A549 (cell line): ENCODE results near the gene PDLIM7.

Source experiments
- CBX2 ChIP-seq: fragments of 200-600 bp; sonication (generic); IDR thresholded peaks from 2 replicates; pipeline ENCODE4 v1.6.1; 2016; ENCODE audit warnings: low read depth, mild to moderate bottlenecking, borderline replicate concordance
- EP300 ChIP-seq, 2 experiments: fragments of >200 bp; sonication (Bioruptor Twin); formaldehyde crosslinking; IDR thresholded peaks; 2 replicates in 1 of 2; 3 replicates in 1 of 2; pipeline ENCODE4 v1.6.1; 2016 to 2017
- ESRRA ChIP-seq: fragments of 150-350 bp; IDR thresholded peaks from 2 replicates; pipeline ENCODE4 v1.6.1; 2014; ENCODE audit warnings: mild to moderate bottlenecking, low read length, borderline replicate concordance
- JUN ChIP-seq, 2 experiments: fragments of >200 bp; sonication (Bioruptor Twin); formaldehyde crosslinking; IDR thresholded peaks; 2 replicates in 1 of 2; 3 replicates in 1 of 2; pipeline ENCODE4 v1.6.1; 2016 to 2017
- MYC ChIP-seq: IDR thresholded peaks from 2 replicates; pipeline ENCODE4 v1.6.1; 2012; ENCODE audit warnings: mild to moderate bottlenecking, inconsistent platforms, low read length, improper control_type of control experiment, borderline replicate concordance
- POLR2A ChIP-seq: IDR thresholded peaks from 2 replicates; pipeline ENCODE4 v1.6.1; 2012; ENCODE audit warnings: mild to moderate bottlenecking, low read length
- RAD21 ChIP-seq, 2 experiments: fragments of >200 bp in 1 of 2; sonication (Bioruptor Twin) in 1 of 2; formaldehyde crosslinking in 1 of 2; IDR thresholded peaks in 1 of 2; conservative IDR thresholded peaks in 1 of 2; 2 replicates in 1 of 2; 3 replicates in 1 of 2; pipeline ENCODE4 v1.6.1; 2012 to 2018; ENCODE audit warnings: inconsistent platforms in 1 of 2
- RCOR1 ChIP-seq: fragments of 150-350 bp; IDR thresholded peaks from 2 replicates; pipeline ENCODE4 v1.6.1; 2014; ENCODE audit warnings: antibody characterized with exemption, low read length, low read depth
- SMC3 ChIP-seq: fragments of >200 bp; sonication (Bioruptor Twin); formaldehyde crosslinking; IDR thresholded peaks from 3 replicates; pipeline ENCODE4 v1.6.1; 2018; ENCODE audit warnings: inconsistent platforms
- TF ChIP-seq, protein P1 (sequence below): fragments of 150-350 bp; IDR thresholded peaks from 2 replicates; pipeline ENCODE4 v1.6.1; 2014; ENCODE audit warnings: low read depth, mild to moderate bottlenecking, low read length
- TF ChIP-seq, protein P2 (sequence below): fragments of 200-600 bp; sonication (generic); IDR thresholded peaks from 2 replicates; pipeline ENCODE4 v1.6.1; 2016; ENCODE audit warnings: antibody characterized with exemption, mild to moderate bottlenecking, moderate library complexity
- TF ChIP-seq, protein P3 (sequence below): fragments of >200 bp; sonication (Bioruptor Twin); formaldehyde crosslinking; IDR thresholded peaks from 3 replicates; pipeline ENCODE4 v1.5.1; 2016
- TF ChIP-seq, protein P4 (sequence below): fragments of >200 bp; sonication (Bioruptor Twin); formaldehyde crosslinking; IDR thresholded peaks from 3 replicates; pipeline ENCODE4 v1.6.1; 2016

DNA sequence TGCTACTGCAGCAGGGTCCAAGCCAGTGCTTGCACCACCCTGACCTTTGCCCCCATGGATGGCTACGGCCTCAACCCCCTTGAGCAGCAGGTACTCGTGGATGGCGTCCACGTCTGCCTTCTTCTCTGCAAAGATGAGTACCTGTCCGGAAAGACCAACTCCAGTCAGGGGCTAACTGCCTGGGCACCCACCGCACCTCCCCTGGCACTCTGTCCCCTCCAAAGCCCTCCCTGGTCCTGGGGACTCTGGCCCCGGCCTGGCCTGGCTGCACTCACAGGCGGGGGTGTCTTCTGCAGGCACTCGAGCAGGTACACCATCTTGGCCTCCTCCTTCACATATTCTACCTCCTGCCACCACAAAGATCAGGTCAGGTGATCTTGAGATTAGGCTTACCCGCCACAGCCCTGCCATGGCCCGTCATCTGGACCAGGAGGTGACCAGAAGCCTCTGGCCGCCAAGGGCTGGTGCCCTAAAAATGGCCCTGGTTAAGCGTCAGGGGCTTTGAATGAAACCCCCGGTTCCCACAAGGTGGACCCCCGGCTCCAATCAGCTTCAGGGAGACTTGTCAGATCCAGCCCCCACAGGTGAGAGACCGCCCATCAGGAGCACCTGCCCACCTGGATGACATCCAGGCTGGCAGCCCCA, 15.5 kb upstream of the PDLIM7 start:
- TF ChIP-seq, protein P1, sequence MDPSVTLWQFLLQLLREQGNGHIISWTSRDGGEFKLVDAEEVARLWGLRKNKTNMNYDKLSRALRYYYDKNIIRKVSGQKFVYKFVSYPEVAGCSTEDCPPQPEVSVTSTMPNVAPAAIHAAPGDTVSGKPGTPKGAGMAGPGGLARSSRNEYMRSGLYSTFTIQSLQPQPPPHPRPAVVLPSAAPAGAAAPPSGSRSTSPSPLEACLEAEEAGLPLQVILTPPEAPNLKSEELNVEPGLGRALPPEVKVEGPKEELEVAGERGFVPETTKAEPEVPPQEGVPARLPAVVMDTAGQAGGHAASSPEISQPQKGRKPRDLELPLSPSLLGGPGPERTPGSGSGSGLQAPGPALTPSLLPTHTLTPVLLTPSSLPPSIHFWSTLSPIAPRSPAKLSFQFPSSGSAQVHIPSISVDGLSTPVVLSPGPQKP = no peak
- TF ChIP-seq POLR2A (no peak), EP300 (IDR thresholded peaks at IDR 0.05) (no peak), ESRRA (no peak), RAD21 (conservative IDR thresholded peaks at IDR 0.05 in 1 of 2, IDR thresholded peaks at IDR 0.05 in 1 of 2) (no peak), CBX2 (no peak), MYC (no peak), SMC3 (no peak), JUN (IDR thresholded peaks at IDR 0.05) (no peak), RCOR1 (no peak)
- TF ChIP-seq, protein P2, sequence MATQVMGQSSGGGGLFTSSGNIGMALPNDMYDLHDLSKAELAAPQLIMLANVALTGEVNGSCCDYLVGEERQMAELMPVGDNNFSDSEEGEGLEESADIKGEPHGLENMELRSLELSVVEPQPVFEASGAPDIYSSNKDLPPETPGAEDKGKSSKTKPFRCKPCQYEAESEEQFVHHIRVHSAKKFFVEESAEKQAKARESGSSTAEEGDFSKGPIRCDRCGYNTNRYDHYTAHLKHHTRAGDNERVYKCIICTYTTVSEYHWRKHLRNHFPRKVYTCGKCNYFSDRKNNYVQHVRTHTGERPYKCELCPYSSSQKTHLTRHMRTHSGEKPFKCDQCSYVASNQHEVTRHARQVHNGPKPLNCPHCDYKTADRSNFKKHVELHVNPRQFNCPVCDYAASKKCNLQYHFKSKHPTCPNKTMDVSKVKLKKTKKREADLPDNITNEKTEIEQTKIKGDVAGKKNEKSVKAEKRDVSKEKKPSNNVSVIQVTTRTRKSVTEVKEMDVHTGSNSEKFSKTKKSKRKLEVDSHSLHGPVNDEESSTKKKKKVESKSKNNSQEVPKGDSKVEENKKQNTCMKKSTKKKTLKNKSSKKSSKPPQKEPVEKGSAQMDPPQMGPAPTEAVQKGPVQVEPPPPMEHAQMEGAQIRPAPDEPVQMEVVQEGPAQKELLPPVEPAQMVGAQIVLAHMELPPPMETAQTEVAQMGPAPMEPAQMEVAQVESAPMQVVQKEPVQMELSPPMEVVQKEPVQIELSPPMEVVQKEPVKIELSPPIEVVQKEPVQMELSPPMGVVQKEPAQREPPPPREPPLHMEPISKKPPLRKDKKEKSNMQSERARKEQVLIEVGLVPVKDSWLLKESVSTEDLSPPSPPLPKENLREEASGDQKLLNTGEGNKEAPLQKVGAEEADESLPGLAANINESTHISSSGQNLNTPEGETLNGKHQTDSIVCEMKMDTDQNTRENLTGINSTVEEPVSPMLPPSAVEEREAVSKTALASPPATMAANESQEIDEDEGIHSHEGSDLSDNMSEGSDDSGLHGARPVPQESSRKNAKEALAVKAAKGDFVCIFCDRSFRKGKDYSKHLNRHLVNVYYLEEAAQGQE = no peak
- TF ChIP-seq, protein P3, sequence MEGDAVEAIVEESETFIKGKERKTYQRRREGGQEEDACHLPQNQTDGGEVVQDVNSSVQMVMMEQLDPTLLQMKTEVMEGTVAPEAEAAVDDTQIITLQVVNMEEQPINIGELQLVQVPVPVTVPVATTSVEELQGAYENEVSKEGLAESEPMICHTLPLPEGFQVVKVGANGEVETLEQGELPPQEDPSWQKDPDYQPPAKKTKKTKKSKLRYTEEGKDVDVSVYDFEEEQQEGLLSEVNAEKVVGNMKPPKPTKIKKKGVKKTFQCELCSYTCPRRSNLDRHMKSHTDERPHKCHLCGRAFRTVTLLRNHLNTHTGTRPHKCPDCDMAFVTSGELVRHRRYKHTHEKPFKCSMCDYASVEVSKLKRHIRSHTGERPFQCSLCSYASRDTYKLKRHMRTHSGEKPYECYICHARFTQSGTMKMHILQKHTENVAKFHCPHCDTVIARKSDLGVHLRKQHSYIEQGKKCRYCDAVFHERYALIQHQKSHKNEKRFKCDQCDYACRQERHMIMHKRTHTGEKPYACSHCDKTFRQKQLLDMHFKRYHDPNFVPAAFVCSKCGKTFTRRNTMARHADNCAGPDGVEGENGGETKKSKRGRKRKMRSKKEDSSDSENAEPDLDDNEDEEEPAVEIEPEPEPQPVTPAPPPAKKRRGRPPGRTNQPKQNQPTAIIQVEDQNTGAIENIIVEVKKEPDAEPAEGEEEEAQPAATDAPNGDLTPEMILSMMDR = no peak
- TF ChIP-seq, protein P4, sequence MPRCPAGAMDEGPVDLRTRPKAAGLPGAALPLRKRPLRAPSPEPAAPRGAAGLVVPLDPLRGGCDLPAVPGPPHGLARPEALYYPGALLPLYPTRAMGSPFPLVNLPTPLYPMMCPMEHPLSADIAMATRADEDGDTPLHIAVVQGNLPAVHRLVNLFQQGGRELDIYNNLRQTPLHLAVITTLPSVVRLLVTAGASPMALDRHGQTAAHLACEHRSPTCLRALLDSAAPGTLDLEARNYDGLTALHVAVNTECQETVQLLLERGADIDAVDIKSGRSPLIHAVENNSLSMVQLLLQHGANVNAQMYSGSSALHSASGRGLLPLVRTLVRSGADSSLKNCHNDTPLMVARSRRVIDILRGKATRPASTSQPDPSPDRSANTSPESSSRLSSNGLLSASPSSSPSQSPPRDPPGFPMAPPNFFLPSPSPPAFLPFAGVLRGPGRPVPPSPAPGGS = no peak
